Fibroblast of skin of abdomen (primary cell): ENCODE measurements around the gene OR10G7.
"Not testable (repeated sequence)": the region's sequence is repeated elsewhere in the genome, so short reads cannot be mapped to it uniquely, and the experiment has no call there.

Source experiments
- DNase-seq: peaks from one replicate; pipeline ENCODE4 v3.0.0-alpha.2; 2013

Gene OR10G7

DNA sequence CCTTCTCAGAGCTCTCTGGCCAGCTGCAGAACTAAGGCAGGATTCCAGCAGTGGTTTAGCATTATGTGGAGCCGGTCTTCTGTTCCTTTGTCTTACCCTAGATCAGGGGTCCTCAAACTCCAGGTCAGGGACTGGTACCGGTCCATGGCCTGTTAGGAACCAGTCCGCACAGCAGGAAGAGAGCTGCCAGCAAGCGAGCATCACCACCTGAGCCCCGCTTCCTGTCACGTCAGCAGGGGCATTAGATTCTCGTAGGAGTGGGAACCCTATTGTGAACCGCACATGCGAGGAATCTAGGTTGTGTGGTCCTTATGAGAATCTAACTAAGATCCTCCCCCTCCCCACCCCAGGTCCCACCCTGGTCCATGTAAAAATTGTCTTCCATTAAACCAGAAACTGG is 1.6 kb downstream of the OR10G7 start:
- DNase-seq = no peak

GRCh38 chr11:124036666-124037065 is 4.5 kb downstream of the OR10G7 start:
- no peak for DNase-seq

GRCh38 chr11:124026498-124026897 is 14.6 kb downstream of the OR10G7 start, which contains the start of gene OR10G8:
OR10G8 (plus strand) TSS chr11:124026798; CDS start chr11:124029623, 2,825 bp downstream.
- DNase-seq = no peak

- DNase-seq = not testable (repeated sequence)
These were observed 25.3 kb downstream of the OR10G7 start for GRCh38 chr11:124015837-124016236.

- no peak for DNase-seq
These were observed 28.4 kb downstream of the OR10G7 start, which contains the start of gene OR10G4 for GRCh38 chr11:124012697-124013096. OR10G4 (plus strand) TSS chr11:124012997; CDS start chr11:124015575, 2,578 bp downstream.

DNA sequence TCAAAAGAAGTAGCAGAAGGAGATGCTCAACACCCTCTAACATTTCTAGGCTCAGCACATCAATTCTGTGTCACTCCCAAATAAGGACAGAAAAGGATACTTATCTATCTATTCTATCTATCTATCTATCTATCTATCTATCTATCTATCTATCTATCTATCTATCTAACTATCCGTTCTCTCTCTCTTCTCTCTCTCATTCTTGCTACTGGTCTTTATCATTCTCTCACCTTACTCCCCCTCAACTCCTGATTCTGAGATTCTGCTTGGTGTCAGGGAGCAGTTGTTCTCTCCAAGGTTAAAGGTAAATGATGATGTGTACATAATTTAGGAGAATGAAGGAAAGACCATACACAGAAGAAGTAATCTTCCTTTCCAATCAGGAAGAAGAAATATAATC is 46.0 kb downstream of the OR10G7 start, which contains the start of gene OR10G6:
OR10G6 (minus strand) TSS at position 43 of the 400 bp plus-strand sequence; CDS start at position 43, 0 bp downstream.
- no peak for DNase-seq
